CD4-positive, alpha-beta T cell treated with Interleukin-17A for 1 hour (primary cell): ENCODE results near the gene BCAR1.
"Not testable (repeated sequence)": the region's sequence is repeated elsewhere in the genome, so short reads cannot be mapped to it uniquely, and the experiment has no call there.

Experiments used
- DNase-seq: peaks from one replicate; pipeline ENCODE4 v3.0.0-alpha.2; 2020

BCAR1 gene

DNA sequence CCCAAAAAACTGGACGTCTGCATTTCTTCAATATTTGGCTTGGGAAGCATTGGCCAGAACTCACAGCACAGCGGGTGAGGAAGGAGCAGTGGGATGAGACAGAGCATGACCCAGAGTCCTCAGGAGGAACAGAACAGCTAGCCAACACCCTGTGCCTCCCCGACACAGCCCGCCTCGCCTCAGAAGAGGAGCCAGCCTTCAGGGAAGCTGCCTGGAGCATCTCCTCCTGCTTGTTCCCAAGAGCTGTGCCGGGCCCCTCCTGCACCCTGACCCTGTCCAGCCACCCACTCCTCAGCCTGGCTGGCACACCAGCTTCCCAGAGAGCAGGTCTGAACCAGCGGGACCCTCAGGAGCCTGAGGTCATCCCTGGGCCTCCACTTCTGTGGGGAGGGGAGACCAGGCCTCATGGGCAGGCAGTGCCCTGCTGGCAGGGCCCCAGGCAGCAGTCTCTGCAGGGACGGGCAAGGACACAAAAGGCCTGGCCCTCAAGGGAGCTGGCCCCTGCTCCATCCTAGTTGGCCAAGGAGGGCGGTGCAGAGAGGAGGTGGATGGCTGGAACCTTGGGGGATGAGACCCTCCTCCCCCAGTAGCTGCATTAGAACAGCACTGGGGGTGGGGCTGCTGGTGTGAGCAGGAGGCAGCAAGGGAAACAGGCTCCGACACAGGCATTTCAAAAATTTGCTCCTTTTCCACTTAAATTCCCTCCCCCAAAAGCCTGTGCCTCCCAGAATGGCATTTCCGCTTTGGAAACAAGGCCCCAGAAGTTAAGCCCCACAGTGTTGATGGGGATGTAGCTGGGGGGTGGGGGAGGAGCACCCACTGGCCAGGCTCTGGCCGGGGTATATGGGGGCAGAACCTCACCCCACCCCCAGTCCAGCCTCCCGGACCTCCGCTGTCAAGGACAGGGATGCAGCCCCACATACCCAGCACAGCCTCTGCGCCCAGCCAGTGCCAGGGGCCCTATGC lies 1.8 kb upstream of the BCAR1 start:
- no peak for DNase-seq

DNA sequence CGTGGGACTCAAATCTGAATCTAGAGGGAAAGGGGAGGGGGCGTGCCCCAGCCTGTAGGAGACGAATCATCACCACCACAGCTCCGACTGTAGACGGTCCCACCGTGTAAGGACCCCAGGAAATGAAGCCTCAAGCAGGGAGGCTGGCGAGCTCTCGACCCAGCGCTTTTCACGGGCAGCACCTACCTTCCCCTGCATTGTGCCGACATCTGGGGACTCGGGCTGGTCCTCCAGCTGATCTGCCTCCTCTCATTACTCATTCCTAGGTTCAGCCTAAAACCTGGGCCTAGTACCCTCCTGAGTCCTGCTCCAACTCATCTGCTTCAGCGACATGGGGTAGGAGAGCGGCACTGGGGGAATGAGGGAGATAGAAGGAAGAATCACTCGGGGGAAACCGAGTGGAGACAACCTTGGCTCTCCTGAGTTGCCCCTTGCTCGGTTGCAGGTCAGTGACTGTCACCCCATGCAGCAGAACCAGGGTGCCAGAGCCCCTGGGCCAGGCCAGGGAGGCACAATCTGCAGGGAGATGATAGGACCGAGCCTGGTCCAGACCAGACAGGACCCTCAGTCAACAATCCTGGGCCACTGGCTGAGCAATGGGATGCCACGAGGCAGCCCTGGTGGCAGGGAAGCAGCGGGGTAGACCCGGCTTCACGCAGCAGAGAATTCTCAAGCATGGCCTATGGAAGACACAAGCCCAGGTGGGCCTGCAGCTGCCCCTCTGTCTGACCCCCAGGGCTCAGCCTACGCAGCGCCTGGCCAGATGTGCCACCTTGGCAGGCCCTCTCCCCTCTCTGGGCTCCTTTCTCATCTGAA lies 833 bp upstream of the BCAR1 start:
- no peak for DNase-seq

DNA sequence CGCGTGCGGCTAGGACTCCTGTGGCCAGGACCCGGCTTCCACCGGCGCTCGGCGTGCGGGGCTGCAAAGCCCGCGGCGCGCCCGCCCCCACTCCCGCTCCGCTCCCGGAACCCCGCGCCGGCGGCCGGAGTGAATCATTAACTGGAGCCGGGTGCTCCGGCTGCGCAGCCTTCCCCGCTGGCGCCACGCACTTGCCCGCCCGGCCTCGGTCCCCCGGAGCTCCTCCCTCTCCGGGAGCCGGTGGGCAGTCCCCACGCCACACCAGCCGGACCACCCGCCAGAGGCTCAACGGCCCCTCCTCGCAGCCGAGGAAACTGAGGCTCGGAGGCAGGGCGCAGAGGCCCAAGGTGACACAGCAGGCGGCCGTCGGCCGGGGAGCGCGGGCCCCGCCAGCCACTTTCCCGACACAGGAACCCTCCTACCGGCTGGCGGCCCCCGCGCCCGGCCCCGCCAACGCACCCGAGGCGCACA lies 580 bp downstream of the BCAR1 start:
- no peak for DNase-seq

DNA sequence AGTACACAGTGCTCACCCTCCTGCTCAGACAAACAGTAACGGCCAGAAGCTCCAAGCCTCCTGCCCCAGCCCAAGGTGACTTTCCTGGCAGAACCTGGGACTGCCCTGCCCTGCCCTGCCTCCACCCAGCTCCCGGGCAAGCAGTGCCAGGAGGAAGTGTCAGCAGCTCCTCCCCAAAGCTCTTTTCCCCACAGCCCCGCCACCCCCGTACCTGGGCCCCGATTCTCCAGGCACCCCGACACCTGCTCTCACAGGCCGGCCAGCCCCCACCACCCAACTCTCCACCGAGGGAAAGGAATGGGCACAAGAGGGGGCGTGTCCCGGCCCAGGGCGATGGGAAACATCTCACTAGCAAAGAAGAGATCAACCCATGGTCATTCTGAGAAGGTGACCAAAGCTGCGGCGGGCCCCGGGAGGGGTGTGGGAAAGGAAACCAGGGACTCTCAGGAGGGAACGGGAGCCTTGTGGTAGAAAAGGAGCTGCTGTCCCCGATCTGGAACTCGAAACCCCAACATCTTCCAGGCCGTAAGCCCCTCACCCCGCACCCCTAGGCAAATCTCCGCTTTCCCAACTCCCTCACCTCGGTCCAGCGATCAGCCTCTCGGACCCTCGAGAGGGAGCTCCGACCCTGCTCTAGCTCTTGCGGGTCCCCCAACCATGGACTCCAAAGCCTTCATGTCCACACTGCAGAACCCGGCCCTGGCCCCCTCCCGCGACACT lies 1.2 kb downstream of the BCAR1 start:
- no peak for DNase-seq

DNA sequence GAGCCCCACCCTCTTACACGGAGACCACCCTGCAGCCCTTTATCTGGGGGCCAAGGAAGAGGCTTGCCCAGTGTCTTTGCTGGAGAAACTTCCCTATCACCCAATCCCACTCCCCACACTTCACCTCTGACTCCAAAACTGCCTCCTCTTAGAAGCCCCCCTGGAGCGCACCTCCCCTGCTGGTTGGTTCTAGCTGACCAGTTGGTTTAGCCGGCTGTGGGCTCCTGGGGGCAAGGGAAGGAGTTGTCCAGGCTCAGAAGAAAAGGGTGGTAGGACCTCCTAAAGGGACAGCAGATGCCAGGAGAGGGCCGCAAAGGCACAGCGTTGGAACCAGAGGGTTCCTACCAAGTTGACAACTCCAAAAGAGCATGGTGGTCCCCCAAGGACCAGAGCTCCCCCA lies 2.0 kb downstream of the BCAR1 start:
- no peak for DNase-seq

DNA sequence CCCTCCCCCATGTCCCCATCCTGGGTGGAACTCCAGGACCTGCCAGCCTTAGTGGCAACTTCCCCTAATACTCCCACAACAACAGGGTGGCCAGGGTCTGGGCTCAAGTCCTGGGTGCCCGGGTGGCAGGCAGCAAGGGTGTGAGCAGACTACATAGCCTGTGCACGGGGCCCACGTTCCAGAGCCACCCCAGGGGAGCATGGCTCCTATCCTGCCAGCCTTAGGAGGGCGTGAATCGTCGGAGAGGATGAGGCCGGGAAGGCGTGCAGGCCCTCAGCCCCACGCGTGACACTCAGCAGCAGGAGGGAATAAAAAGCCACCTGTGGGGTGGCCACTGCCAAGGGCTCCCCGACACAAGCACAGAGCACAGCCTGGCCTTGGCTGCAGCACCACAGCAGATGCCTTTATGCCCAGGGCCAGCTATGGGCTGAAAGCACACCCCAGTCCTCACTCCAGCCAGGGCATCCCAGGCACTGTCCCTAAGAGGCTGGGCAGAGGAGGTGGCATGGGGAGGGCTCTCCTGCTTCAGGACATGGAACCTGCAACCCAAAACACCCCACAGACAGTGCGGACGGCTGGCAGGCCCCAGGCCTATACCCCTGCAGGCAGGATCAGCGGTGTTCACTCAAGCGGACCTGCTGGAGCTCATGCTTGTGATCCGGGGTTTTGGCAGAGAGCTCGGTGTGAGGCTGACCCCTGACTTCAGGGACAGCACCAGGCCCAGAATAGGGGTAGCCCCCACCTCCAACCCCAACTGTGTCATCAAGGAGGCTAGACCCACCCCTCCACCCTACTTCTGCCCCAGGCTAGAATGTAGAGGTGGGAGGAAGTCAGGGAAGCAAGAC lies 2.7 kb downstream of the BCAR1 start:
- no peak for DNase-seq

DNA sequence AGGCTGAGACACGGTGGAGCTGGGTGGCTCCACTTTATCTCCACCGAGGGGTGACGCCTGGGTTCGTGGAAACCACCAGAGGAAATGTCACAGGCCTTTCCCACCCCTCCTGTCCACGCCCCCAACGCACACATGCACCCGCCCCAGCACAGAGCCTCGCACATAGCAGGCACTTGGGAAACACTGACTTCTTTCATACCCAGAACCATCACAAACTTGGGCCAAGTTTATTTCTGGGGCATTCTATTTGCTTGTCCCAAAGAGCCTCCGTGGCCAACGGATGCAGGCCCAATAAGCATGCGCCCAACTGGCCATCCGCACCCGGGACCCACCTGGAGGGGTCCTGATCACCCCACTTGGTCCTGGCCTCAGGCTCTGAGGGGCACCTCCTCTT lies 3.3 kb downstream of the BCAR1 start:
- DNase-seq = no peak

DNA sequence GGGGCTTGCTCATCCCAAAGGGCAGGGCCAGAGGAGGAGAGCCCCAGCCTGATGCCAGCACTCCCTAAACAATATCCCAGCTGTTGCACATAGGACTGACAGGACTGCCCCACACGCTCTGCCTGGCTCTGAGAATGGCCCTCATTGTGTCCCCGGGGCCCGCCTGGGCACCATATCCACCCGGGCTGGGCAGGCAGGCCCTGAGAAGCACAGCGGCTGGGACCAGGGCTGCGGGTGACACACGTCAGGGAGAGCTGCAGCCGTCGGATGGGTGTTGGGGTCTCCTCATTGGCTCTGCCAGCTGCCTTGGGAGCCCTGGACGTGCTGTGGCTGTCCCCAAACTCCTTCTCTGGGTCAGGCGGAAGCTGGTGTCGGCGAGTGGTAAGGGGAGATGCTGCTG lies 4.2 kb downstream of the BCAR1 start:
- DNase-seq = no peak

DNA sequence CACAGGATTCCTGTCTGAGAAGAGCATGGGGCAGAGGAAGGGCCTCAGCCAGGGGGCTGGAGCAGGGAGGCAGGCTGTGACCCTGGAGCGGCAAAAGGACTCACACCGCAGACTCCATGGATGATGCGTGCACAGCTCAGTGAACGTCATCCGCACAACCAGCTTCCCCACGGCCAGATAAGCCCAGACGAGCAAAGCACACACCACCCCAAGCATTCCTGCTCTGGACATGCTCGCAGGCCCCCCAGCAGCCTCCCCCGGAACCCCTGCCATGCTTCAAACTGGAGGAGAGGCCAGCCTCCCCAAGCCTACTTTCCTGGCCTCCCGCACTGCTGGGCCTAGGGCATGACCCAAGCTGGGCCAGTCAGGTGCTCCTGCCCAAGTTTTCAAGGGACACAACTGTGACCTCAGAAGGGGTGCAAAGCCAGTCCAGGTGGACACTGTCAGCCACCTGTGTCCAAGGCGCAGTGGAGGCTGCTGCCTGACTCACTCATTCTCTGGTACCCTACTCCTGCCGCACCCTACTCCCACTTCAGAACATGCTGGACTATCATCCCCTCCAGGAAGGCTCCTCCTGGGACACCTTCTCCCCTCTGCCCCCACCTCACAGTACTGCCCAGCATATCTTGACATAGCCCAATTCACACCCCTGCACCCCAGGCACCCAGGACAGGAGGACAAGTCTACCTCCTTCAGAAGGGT lies 4.8 kb downstream of the BCAR1 start:
- no peak for DNase-seq

DNA sequence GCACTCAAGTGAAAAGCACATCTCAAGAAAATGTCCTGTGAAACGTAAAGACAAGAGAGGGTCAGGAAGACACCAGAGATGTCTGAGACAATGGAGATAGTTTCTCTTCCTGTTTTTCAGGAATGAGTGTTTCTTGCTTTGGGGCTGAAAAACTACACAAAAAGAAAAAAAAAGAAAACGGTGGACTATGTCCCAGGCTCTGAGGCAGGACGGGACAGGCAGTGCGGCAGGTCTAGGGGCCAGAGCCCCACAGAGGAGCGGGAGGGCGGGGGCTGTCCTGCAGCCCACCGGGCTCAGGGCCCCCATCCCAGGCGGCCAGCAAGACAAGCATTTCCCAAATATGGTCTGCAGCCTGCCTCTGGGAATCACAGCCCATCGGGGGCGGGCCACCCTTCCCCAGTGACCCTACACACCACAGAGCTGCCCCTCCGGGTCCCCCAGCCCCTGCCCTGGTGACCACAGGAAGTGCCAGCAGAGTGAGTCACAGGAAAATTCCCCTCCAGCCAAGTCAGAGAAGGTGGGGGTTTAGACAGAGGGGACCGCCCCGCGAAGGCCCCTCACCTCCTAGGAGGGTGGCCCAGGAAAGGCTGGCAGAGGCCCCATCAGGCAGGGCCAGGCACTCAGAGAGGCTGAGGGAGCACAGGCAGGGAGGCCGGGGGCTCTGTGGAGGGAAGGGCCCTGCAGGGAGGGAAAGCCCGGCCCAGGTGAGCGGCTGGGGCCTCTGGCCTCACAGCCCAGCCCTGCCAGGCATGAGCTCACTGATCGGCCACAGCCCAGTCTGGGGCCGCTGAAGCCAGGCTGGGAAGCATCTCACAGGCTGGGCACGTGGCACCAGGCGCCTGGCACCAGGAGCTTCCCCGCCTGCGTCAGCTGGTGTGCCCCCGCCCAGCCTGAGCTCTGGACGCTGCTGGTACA lies 6.3 kb downstream of the BCAR1 start:
- no peak for DNase-seq

DNA sequence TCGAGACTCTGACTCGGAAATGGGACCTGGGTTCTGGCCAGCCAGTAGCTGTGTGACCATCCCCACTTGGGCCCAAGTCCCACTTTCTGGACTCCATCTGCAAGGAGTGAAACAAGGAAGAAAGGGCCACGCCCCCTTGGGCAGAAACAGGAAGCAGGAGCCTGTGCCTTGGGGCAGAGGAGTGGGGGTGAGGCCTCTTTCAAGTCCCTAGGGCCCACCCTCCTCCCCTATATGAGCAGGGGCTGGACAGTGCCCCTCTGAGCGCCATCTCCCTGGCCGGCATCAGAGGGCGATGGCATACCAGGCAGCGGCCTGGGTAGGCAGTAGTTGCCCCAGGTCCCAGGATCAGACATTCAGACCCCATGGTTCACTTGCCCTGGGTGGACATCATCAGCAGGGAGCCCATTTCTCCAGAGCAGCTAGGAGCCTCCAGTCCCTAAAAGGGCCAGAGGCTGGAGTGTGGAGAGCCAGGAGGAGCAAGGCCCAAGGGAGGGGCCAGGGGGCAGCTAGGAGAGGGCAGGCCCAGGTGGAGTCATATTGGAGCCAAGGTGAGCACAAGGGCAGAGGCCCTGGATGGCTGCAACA lies 7.1 kb downstream of the BCAR1 start:
- DNase-seq = no peak

DNA sequence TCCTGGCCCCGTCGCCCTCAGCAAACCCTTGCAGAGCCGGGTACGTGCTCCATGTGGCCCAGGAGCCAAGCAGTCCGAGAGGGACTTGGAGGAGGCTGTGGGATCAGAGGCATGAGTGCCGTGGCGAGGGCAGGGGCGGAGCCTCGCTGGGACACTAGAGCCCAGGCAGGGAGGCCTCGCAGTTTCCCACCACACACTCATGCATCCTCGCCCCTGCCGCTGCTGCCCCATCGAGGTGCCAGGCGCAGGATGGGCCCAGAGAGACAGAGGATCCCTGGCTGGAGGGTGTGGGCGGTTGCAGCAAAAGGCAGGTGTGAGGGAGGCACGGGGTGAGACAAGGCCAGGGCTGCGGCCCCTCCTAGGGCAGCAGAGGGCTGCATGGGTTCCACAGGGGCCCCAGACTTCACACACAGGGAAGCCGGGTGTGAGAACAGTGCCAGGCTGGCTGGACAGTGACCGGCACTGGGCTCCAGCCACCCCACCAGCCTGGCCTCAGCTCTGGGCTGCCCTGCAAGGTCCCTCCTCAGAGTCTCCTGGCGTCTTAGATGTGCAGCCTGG lies 7.7 kb downstream of the BCAR1 start:
- DNase-seq = no peak

DNA sequence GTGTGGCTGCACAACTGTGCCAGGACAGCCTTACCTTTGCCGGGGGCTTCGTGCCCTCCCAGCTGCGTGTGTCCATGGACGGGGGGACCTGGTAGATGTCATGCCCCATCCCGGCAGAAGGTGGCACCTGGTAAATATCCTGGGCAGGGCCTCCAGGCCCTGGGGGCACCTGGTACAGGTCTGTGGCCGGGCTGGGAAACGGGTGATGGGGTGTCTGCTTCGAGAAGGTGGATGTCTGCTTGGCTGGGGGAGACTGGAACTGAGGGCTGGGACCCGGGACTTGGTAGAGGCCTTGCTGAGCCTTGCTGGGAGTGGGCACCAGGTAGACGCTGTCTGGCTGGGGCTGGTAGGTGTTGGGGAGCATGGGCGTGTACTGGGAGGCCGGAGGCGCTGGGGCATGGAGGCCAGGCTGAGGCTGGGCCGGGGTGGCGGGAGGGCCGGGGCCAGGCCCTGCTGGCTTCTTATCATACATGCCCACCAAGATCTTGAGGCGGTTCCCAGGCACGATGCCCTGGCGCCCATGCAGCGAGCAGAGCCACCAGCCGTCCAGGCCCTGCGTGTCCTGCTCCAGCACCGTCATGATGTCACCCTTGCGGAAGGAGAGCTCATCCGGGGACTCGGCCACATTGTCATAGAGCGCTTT lies 8.9 kb downstream of the BCAR1 start:
- not testable (repeated sequence) for DNase-seq

DNA sequence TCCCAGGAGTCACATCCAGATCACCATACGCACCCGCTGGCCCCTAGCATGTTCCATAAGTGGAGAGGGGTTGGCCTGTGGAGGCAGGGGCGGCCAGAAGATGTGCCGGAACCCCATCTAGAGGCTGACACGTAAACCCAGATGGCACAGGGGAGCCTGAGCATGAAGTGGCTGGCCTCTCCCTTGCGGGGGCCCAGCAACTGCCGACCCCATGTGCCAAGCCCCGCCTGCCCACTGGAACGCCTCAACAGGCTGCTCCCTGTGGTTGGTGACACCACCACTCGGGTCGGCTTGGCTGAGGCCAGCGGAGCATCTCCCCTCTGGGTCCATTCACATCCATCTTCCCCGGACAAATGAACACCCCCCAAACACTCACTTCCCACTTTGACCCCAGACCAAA lies 9.5 kb downstream of the BCAR1 start:
- no peak for DNase-seq

DNA sequence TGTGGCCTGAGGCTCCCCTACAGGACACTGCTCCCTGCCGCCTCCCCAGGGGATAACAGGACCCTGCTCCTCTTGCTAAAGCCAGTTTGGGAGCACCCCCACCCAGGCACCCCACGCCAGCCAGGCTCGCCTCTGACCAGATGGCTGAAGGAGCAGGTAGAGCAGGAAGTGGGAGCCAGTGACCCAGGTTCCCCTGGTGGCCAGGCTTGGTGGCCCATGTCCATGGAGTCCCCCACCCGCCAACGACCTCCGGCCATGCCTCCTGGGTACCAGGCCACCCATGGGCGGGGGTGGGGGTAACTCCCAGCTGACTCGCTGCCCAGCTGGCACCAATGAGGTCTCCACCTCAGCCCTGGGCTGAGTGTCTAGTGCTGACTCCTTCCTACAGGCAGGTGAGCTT lies 10.0 kb downstream of the BCAR1 start:
- no peak for DNase-seq

DNA sequence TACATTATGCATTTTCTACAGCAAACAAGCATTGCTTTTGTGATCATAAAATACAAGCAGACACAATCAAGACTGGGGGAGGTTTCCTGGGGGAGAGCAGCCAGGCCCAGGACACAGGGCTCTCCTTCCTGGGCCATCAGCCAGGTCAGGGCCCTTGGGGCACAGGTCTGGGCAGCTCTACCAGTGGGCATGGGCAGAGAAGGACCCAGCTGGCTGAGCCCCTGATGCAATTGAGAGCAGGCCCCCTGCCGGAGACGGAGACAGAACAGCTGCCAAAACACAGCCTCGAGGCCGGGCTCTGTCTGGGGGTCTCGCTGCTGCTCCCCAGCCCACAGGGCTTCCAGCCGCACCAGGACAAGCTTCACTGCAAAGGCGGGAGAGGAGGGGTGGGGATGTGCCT lies 10.8 kb downstream of the BCAR1 start:
- DNase-seq = not testable (repeated sequence)

DNA sequence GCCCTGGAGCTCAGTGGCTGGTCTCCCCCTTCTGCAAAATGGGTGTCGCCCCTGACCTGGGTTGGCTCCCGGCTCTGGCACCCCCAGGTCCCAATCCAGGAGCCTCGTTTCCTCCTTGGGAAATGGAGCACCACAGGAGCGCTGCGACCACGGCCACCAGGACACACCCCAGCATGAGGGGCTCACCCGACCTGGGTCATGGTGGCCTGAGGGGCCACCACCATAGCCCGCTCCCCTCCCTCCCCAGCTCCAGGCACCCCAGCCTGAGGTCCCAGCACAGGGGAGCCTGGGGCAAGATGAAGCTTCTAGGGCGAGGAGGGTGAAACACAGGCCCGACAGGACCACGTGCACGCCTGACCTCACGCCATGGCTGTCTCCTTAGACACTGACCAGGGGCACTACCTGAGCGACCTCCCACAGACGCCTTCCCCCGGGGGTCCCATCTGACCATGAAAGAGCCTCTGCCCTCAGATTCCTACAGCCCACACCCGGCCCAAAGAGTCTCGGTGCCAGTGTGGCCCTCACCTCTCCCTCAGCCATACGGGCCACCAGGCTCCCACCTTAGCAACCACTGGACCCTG lies 11.8 kb downstream of the BCAR1 start:
- no peak for DNase-seq

DNA sequence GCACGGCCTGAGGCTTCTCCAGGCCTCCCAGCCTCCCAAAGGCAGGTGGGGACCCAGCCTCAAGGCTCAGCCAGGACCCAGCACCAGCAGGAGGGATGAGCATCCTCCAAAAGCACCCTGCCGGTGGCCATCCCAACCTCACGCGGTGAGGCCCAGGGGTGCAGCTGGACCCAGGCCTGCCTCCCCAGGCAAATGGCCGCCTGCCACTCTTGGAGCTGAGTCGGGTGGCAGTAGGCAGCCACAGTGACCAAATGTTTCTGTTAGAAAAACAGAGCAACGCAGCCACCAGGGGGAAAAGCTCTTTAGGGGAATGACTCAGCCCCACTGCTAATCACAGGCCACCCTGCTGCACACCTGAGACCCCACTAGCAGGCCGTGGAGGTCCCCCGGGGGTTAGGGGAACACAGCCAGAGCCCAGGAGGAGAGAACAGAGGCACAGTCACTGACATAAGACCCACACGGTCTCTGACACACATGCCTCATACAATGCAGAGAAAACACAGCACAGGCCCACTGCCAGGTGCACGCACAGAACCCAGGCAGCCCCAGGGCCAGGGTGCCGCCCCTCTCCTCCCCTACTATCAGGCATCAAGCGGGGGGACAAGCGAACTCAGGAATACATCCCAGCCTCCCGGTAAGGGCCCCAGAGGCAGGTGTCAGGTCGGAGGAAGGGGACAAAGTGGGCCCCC lies 12.4 kb downstream of the BCAR1 start:
- DNase-seq = no peak
